Measurements from ENCODE around the gene TBC1D24. TPM values are rescaled to one million over a fixed set of nuclear protein-coding genes. Genes with fewer than 3 reads are reported as not detected.
A peak's percentile ranks its signal among the peaks of the same experiment; 100 is the strongest.

TBC1D24 gene
- polyA plus RNA-seq, 1 experiment, result 6.0 TPM

- no peaks in the 10 kb centered on the region for H3K27me3 ChIP-seq (ENCODE audit: control insufficient read depth, insufficient read depth, low read length)
- no peaks in the 10 kb centered on the region; the same call in 1 of the 2 replicates for H3K9me3 ChIP-seq (ENCODE audit: control insufficient read depth, insufficient read depth, low read length)
- H3K4me3 ChIP-seq (ENCODE audit: low read depth, low read length), result no peak overlapping the region
- TF ChIP-seq CTCF (IDR thresholded peaks at IDR 0.05; ENCODE audit: low read depth, low read length), result no peak
- H3K27ac ChIP-seq (ENCODE audit: low read depth, low read length), result no peak overlapping the region
- no peak for DNase-seq (ENCODE audit: low read depth, low spot score)
- CTCF ChIA-PET, result no interaction called here
- POLR2A ChIA-PET, result no interaction called here
Measured at GRCh38 chr16:2472488-2472864, 2.5 kb upstream of the TBC1D24 start.

- Histone ChIP-seq H3K27ac (ENCODE audit: low read depth, low read length) (no peak overlapping the region), H3K4me3 (ENCODE audit: low read depth, low read length) (no peak overlapping the region), H3K27me3 (ENCODE audit: control insufficient read depth, insufficient read depth, low read length) (no peaks in the 10 kb centered on the region), H3K9me3 (ENCODE audit: control insufficient read depth, insufficient read depth, low read length) (no peaks in the 10 kb centered on the region; the same call in 1 of the 2 replicates)
- no peak for DNase-seq (ENCODE audit: low read depth, low spot score)
- ChIA-PET POLR2A (no interaction called here), CTCF (no interaction called here)
- TF ChIP-seq CTCF (IDR thresholded peaks at IDR 0.05; ENCODE audit: low read depth, low read length), result no peak
Measured at GRCh38 chr16:2472885-2473445, 2.0 kb upstream of the TBC1D24 start.

- ChIA-PET POLR2A (interaction anchor here (1.8 kb wide), 1 partner anchor 318 kb away, joined by 6 read pairs; the partner anchor contains the start of gene TRAF7), CTCF (no interaction called here)
- Histone ChIP-seq H3K27me3 (ENCODE audit: control insufficient read depth, insufficient read depth, low read length) (no peaks in the 10 kb centered on the region), H3K4me3 (ENCODE audit: low read depth, low read length) (peak overlapping the region; percentile 31; the same call in 1 of the 2 replicates), H3K27ac (ENCODE audit: low read depth, low read length) (no peak overlapping the region), H3K9me3 (ENCODE audit: control insufficient read depth, insufficient read depth, low read length) (no peaks in the 10 kb centered on the region; the same call in 1 of the 2 replicates)
- TF ChIP-seq CTCF (IDR thresholded peaks at IDR 0.05; ENCODE audit: low read depth, low read length), result no peak
- DNase-seq (ENCODE audit: low read depth, low spot score), result no peak
Measured at GRCh38 chr16:2473446-2473926, 1.4 kb upstream of the TBC1D24 start.

GRCh38 chr16:2473999-2474876 is 689 bp upstream of the TBC1D24 start:
- ChIA-PET CTCF (interaction anchor here (0.6 to 1.0 kb wide), 3 partner anchors 9 to 219 kb away, joined by 3 read pairs; no protein-coding TSS in a partner anchor), POLR2A (interaction anchor here (0.8 to 1.8 kb wide), 5 partner anchors 15 to 319 kb away, joined by 3 to 10 read pairs (median 4); partner anchors contain the start of genes TEDC2 and TRAF7)
- Histone ChIP-seq H3K4me3 (ENCODE audit: low read depth, low read length) (peak overlapping the region; percentile 79), H3K9me3 (ENCODE audit: control insufficient read depth, insufficient read depth, low read length) (no peaks in the 10 kb centered on the region; the same call in 1 of the 2 replicates), H3K27me3 (ENCODE audit: control insufficient read depth, insufficient read depth, low read length) (no peaks in the 10 kb centered on the region), H3K27ac (ENCODE audit: low read depth, low read length) (no peak overlapping the region)
- DNase-seq (ENCODE audit: low read depth, low spot score), result no peak
- TF ChIP-seq CTCF (IDR thresholded peaks at IDR 0.05; ENCODE audit: low read depth, low read length), result 0 out of 2 replicates have a peak, but pooled peaks have one; percentile 8

Measured in AG04450 (cell line).